ENCODE data around the gene LRRC42.

The LRRC42 gene, protein sequence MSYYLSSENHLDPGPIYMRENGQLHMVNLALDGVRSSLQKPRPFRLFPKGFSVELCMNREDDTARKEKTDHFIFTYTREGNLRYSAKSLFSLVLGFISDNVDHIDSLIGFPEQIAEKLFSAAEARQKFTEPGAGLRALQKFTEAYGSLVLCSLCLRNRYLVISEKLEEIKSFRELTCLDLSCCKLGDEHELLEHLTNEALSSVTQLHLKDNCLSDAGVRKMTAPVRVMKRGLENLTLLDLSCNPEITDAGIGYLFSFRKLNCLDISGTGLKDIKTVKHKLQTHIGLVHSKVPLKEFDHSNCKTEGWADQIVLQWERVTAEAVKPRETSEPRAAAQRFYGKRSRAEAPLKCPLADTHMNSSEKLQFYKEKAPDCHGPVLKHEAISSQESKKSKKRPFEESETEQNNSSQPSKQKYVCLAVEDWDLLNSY

DNA sequence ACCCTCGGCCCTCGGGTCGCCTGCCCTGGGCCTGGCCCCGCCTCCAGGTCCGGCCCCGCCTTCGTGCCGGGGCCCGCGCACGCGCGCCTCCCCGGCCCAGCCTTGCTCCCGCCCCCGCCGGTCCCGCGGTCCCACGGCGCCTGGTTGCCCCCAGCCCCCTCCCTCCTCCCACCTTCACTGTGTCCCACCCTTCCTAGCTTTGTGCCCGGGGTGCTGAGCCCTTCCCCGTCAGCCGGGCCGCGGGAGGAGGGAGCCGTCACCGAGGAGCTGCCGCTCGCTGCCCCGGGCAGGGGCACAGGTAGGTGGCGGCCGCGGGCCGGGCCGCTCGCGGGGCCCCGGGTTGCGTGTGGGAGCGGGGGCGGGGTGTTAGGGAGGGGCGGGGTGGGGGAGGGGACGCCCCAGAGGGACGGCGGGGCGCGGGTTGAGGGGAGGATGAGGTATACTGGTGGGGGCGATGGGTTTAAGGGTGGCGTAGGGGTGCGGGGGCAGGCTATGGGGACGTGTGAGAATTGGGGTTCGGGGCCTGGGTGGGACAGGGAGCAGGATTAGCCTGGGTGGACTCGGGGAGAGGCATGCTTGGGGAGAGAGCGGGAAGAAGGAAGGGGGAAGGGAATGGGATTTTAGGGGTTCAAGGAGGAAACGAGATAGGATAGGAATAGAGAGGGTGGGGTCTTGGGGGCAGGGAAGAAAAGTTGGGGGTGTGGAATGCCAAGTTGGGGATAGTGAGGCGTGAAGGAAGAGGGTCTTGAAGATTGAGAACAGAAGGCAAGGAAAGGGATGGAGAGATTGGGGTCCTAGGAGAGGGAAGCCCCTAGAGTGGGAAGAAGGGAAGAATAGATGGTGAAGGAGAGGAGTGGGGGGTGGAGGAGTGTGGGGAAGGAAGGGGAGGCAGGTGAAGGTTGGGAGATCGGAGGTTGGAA is at the start of gene LRRC42:
TSS of gene LRRC42 (plus strand) at position 99 of the 920 bp plus-strand sequence. CDS start 5,650 bp downstream, outside the sequence.
- no peak for DNase-seq (ENCODE audit: low read depth in 2 of 3, low spot score in 2 of 3)

DNA sequence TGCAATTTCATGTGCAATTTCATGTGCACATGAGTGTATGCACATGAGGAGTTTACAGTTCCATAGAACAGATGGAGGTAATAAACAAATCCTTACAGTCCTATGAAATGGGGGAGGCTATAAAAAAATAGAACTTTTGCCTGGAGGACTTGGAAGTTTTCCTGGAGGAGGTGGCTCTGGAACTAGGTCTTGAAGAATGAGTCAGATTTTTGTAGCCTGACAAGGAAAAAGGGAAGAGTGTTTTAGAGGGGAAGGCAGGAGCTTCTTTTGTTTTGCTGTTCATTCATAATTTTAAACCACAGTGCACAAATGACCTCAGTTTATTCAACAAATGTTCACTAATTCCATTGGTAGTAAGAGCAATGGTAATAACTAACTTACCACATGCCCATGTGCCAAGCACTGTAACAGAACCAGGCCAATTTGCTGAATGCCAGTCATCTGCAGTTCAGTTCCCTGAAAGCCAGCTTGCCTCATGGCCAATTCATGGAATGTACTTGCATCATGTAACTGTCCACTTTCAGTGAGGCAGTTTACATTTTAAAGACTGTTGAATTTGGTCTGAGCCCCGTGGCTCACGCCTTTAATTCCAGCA is 49.4 kb upstream of the LRRC42 start:
- DNase-seq (ENCODE audit: low read depth in 2 of 3, low spot score in 2 of 3): no peak

DNA sequence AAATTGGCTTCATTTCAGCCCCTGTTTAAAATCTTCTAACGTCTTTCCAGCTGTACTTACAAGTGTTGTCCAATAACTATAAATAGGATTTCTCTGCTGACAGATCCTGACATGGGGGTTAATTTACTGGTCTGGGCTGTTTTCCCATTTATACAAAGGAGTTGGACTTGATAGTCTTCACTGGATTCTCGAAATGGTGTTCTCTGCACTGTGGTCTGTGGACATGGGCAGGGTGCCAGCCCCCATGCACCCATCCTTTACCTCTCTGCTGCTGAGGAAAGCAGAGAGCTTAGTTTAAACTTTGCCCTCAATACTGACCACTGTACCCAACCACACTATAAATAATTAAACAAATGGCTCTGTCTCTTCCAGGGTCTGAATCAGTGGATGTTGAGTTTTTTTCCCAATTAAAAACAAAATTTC is 46.9 kb upstream of the LRRC42 start:
- no peak for DNase-seq (ENCODE audit: low read depth in 2 of 3, low spot score in 2 of 3)

DNA sequence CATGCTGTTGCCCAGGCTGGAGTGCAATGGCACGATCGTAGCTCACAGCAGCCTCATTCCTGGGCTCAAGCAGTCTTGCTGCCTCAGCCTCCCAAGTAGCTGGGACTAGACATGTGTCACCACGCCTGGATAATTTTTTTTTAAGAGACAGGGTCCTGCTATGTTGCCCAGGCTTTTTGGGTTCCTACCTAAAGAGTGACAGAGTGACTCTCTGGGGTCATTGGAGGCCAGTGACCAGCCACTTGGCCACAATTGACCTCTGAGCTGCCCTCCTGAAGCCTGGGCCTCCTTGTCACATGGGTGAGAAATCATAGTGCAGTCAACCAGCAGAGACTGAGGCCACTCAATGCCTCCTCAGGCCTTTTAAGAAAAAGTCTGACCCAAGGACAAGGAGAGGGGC is 46.4 kb upstream of the LRRC42 start:
- DNase-seq (ENCODE audit: low read depth in 2 of 3, low spot score in 2 of 3): no peak

DNA sequence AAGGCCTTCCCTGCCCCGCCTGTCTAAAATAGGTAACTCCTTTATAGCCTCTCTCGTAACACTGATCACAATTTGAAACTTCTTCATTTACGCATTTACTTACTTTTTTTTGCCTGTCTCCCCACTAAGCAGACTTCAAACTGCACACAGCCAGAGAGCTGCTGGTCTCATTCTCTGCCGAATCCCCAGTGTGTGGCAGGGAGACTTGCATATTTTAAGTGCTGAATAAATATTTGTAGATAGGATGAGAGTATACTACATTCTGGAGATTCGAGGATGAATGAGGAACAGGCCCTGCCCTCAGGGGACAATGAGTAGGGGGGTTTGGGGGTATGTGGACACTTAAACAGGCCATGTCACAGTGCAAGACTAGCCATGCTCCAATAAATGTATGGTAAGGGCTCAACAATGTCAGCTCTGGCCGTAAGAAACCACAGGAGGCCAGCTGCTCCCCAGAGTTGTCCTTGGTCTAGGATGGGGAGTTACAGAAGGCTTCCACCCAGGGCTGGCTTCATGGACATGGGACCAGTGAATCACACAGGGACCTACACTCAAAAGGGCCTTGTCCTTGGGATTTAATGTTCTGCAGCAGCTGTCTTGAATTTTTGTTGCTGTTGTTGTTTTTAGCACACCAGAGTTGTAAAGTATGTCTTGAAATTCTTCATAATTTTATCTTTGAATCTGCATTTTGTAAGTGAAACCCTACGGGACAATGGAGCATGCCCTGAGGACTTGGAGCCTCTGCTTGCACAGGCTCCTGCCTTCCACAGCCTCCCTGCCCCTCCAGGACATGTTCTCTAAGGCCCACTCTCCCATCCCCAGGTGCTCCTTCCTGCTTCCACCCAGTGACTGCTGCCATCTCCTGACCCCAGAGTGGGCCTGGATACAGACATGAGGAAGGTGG is 43.7 kb upstream of the LRRC42 start:
- DNase-seq (ENCODE audit: low read depth in 2 of 3, low spot score in 2 of 3): no peak

DNA sequence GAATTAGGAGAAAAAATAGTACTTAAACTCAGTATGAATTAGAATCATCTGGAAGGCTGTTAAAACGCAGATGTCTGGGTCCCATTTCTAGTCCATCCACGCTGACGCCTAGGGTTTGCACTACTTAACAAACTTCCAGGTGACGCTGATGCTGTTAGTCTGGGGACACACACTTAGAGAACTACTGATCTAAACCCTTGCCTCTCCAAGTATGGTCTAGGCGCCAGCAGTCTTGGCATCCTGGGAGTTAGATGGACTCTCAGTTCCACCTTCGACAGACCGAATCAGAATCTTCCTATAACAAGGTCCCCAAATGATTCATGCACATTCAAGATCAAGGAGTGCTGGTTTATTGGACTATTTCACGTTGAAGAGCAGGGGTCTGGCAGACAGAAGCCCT is 40.6 kb upstream of the LRRC42 start:
- DNase-seq (ENCODE audit: low read depth in 2 of 3, low spot score in 2 of 3): no peak

DNA sequence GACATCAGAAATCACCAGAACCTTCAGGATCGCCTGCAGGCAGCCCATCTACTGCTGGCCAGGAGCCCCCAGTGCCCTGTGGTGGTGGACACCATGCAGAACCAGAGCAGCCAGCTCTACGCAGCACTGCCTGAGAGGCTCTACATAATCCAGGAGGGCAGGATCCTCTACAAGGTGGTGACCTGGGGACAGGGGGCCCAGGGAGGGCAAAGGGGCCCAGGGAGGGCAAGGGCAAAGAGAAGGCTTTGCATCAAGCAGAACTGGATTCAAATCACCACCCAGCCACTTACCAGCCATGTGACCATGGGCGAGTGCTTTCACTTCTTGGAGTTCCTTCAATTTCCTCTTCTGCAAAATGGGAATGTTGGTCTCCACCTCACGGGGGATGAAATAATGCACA is 40.0 kb upstream of the LRRC42 start:
- DNase-seq (ENCODE audit: low read depth in 2 of 3, low spot score in 2 of 3): no peak

DNA sequence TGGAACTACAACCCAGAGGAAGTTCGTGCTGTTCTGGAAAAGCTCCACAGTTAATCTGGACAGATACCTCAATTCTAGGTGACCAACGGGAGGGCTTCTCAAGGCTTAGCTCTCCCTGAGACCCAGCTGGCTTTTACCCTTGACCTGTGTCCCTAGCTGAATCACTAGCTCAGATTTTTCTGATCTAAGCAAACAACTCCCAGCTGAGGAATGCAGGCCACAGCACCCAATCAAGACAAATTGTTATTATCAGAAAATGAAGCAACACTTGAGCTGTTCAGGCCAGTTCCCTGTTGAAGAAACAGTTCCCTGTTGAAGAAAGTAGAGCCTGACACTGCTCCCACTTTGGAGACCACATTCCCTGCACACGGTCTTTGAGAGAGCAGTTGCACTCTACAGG is 36.2 kb upstream of the LRRC42 start:
- no peak for DNase-seq (ENCODE audit: low read depth in 2 of 3, low spot score in 2 of 3)

DNA sequence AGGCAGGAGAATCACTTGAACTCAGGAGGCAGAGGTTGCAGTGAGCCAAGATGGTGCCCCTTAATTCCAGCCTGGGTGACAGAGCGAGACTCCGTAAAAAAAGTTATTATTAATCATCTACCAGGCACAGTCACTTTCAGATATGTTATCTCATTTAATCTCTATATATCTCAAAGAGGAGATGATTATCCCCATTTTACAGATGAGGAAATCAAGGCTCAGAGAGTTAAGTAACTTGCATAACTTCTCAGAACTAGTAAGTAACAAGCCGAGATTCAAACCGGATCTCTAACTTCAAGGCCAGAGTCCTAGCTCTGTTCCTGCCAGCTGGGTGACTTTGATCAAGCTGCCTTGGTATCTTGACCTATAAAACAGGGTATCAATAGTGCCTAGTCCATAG is 34.7 kb upstream of the LRRC42 start:
- DNase-seq (ENCODE audit: low read depth in 2 of 3, low spot score in 2 of 3): no peak

DNA sequence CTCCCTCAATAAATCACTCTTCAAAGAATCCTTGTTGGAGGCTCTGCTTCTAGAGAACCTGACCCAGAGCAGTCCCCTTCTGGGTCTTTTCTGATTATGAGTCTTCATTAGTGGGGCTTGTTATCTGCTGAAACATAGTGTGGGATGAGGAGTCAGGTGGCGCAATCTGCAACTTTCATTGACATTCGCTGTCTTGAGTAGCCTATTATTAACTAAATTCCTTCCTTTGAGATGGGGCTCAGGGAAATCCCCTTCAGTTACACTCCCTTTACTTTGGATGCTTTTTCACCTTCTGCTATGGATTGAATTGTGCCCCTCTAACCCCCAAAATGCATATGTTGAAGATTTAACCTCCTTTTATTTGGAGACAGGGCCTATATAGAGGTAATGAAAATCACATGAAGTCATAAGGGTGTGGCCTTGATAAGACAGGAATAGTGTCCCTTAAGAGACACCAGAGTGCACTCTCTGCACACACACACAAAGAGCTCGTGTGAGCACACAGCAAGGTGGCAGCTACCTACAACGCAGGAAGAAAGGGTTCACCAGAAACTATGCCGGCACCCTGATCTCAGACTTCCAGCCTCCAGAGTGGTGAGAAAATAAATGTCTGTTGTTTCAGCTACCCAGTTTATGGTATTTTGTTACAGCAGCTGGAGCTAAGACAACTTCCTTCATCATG is 32.7 kb upstream of the LRRC42 start:
- no peak for DNase-seq (ENCODE audit: low read depth in 2 of 3, low spot score in 2 of 3)

DNA sequence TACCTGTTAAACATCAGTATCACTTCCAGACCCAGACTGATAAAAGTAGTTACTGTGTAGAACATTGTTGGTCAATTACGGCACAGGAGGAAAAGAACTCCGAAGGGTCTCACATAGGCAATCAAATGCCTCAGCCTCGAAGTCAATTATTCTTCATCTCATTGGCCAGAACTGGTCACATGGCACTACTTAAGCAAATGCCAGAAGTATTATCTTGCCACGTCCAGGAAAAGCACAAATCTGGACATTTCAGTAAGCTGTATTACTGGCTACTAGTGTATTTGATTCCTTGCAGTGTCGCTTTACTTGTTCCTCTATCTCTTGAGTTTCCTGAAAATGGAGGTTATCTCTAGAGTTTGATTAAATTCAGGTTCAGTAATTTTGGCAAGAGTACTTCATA is 27.8 kb upstream of the LRRC42 start:
- DNase-seq (ENCODE audit: low read depth in 2 of 3, low spot score in 2 of 3): no peak

DNA sequence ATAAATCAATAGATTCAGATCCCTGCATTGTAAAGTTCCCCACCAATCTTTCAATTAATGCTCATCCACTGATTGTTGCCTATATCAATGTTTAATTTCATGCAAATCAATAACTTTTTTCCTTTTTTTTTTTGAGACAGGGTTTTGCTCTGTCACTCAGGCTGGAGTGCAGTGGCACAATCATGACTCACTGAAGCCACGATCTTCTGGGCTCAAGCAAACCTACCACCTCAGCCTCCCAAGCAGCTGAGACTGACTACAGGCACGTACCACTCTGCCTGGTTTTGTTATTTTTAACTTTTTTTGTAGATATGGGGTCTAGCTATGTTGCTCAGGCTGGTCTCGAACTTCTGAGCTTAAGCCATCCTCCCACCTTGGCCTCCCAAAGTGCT is 26.5 kb upstream of the LRRC42 start:
- DNase-seq (ENCODE audit: low read depth in 2 of 3, low spot score in 2 of 3): no peak

DNA sequence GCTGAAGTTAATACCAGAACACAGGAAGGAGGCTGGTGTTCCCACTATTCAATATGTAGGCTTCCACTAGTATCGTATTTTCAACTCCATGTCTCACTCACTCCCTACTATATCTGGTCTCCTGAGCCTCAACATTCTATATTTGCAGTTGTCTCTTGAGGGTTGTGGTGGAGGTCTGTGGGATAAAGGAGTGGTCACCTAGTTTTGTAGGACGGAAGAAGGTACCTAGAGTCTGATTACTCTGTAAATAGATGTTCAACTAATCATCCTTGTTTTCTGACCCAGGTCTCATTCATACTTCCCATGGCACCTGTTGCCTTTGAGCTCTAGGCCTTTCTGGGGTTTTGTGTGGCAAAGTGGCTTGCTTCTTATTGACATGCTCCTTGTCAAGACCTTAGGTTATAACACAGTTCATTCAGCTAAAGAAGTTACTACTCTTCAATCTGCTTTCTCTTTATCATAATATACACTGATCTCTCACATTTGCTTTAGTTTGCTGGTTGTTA is 18.7 kb upstream of the LRRC42 start:
- no peak for DNase-seq (ENCODE audit: low read depth in 2 of 3, low spot score in 2 of 3)

DNA sequence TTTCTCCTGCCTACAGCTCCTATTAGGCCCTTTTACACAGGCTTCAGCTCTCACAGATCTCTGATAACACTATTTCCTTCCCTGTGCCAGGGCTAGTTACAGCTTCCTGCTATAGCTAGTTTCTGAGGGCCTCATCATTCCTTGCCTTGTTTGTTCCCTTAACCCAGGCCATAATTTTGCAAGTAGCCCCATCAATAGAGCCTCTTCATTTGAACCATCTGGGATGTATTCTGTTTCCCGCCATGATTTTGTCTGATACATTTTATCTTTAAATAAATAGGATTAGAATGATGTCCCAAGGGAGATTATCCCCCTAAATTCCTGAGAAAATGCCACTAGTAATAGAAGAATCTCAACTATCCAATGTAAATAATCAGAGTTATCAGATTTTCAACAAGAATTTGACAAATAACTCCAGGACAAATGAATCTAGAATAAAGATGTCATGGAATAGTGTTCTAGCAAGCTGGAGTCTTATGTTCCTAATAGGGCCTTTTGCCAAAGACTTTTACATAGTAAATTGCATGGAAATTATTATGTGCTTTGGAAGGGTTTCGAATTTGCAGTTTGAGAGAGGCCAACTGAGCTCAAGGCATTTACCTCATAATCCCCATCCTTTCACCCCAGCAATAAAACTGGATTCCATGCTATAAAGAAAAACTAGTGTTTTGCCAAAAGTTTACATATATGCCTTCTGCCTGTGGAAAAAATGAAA is 16.7 kb upstream of the LRRC42 start:
- no peak for DNase-seq (ENCODE audit: low read depth in 2 of 3, low spot score in 2 of 3)

DNA sequence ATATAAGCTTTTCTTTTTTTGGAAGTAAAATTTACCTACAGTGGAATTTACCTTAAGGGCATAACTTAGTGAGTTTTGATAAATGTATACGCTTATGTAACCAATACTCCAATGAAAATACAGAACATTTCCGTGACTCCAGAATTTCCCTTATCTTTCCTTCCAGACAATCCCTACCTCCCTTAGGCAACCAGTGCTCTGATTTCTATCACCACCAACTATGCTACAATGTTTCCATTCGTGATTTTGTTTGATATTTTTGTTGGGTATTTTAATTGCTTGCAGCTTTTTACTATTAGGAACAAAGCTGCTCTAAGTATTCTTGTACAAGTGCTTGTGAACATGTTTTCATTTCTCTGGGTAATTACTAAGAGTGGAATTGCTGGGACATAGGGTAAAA is 15.2 kb upstream of the LRRC42 start:
- DNase-seq (ENCODE audit: low read depth in 2 of 3, low spot score in 2 of 3): no peak

DNA sequence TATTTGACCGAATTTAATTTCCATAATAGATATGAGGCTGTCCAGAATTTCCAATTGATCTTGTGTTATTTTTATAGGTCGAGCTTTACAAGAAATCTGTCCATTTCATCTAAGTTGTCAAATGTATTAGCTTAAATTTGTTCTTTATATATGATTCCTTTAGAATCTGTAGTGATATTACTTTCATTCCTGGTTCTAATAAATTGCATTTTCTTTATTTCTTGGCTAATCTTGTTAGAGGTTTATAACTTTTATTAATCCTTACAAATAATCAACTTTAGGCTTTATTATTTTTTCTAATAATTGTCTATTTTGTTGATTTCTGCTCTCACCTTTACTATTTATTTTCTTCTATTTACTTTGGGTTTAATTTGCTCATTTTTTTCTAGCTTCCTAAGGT is 14.6 kb upstream of the LRRC42 start:
- DNase-seq (ENCODE audit: low read depth in 2 of 3, low spot score in 2 of 3): no peak

DNA sequence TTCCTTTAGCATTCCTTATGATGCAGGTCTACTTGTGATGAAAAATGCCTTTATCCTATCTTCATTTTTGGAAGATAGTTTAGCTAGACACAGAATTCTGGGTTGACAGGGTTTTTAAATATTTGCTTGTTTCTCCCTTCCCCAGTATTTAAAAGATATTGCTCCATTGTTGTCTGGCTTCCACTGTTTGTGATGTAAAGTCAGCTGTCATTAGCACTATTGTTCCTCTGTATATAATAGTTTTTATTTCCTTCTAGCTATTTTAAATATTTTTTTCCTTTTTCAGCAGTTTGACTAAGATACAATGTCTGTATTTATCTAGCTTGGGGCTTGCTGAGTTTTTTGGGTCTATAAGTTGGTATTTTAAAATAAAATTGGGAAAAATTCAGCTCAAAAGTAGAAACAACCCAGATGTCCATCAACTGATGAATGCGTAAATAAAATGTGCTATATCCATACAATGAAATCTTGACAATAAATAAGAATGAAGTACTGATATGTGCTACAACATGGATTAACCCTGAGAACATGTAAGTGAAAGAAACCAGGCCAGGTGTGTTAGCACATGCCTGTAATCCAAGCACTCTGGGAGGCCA is 11.9 kb upstream of the LRRC42 start:
- DNase-seq (ENCODE audit: low read depth in 2 of 3, low spot score in 2 of 3): no peak

DNA sequence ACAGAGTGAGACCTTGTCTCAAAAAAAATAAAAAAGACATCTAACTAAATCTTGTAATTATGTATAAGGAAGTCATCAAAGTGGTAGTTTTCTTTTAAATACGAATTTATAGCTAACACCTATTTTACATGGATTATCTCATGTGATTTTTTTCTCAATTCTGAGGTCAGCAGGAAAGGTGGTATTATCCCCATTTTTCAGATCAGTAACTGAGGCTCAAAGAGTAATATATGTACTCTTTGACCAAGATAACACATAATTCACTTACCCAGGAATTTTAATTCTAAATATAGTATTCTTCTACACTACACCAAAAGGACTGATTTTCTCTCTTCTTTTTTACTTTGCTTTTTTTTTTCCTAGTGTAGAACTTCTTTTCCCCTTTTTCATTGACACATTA is 9.7 kb upstream of the LRRC42 start:
- DNase-seq (ENCODE audit: low read depth in 2 of 3, low spot score in 2 of 3): no peak
